Mesendoderm (in vitro differentiated cells): Measurements from ENCODE around the gene GJA9.

ENCODE experiments used
- DNase-seq: peaks from one replicate; pipeline ENCODE4 v3.0.0; 2013
- H2AK5ac ChIP-seq: 2 replicates; pipeline ENCODE4 v1.6.1; 2013; ENCODE audit warnings: low read length, inconsistent platforms
- H2BK120ac ChIP-seq: 2 replicates; pipeline ENCODE4 v1.6.1; 2013; ENCODE audit warnings: low read depth, mild to moderate bottlenecking, low read length, moderate library complexity, mixed read lengths
- H2BK15ac ChIP-seq: replicated peaks from 2 replicates; pipeline ENCODE4 v1.6.1; 2013; ENCODE audit warnings: low read depth, mild to moderate bottlenecking, moderate library complexity
- H2BK5ac ChIP-seq: 2 replicates; pipeline ENCODE4 v1.6.1; 2013; ENCODE audit warnings: low read length, inconsistent platforms
- H3K18ac ChIP-seq: 2 replicates; pipeline ENCODE4 v1.6.1; 2013; ENCODE audit warnings: mild to moderate bottlenecking, low read length, mixed read lengths
- H3K23ac ChIP-seq: one replicate; pipeline ENCODE4 v1.6.1; 2013; ENCODE audit warnings: low read length
- H3K27ac ChIP-seq: 2 replicates; pipeline ENCODE4 v1.5.1; 2013; ENCODE audit warnings: low read depth, mild to moderate bottlenecking, inconsistent platforms, low read length, moderate library complexity
- H3K27me3 ChIP-seq: 2 replicates; pipeline ENCODE4 v1.6.1; 2013; ENCODE audit warnings: low read length, control low read depth, mild to moderate bottlenecking, inconsistent platforms; ENCODE audit not compliant: insufficient read depth, poor library complexity
- H3K36me3 ChIP-seq: 2 replicates; pipeline ENCODE4 v1.6.1; 2013; ENCODE audit warnings: low read length, inconsistent platforms; ENCODE audit not compliant: control insufficient read depth, insufficient read depth
- H3K4ac ChIP-seq: one replicate; pipeline ENCODE4 v1.6.1; 2013; ENCODE audit warnings: low read depth, mild to moderate bottlenecking, low read length, moderate library complexity
- H3K4me1 ChIP-seq: 2 replicates; pipeline ENCODE4 v1.6.1; 2013; ENCODE audit warnings: low read depth, low read length, inconsistent platforms; ENCODE audit not compliant: control insufficient read depth
- H3K4me2 ChIP-seq: 2 replicates; pipeline ENCODE4 v1.6.1; 2013; ENCODE audit warnings: low read length
- H3K4me3 ChIP-seq: 2 replicates; pipeline ENCODE4 v1.5.1; 2013; ENCODE audit warnings: mild to moderate bottlenecking, low read length
- H3K56ac ChIP-seq: one replicate; pipeline ENCODE4 v1.6.1; 2013; ENCODE audit warnings: low read length
- H3K79me1 ChIP-seq: 2 replicates; pipeline ENCODE4 v1.6.1; 2013; ENCODE audit warnings: low read length, inconsistent platforms
- H3K79me2 ChIP-seq: 2 replicates; pipeline ENCODE4 v1.6.1; 2013; ENCODE audit warnings: mild to moderate bottlenecking, low read length; ENCODE audit not compliant: control insufficient read depth, insufficient read depth
- H3K9ac ChIP-seq: 2 replicates; pipeline ENCODE4 v1.6.1; 2013; ENCODE audit warnings: low read length, inconsistent platforms
- H4K5ac ChIP-seq: one replicate; pipeline ENCODE4 v1.6.1; 2013; ENCODE audit warnings: low read length
- H4K8ac ChIP-seq: one replicate; pipeline ENCODE4 v1.6.1; 2013; ENCODE audit warnings: low read depth, mild to moderate bottlenecking, control low read depth, low read length, moderate library complexity
- WGBS: extraction: QIAGEN DNeasy Blood & Tissue Kit; methylation state at CpG from one replicate; pipeline ENCODE4 v1.1.7; 2013; ENCODE audit warnings: low lambda C conversion rate, missing lambda C conversion rate; ENCODE audit not compliant: insufficient coverage; ENCODE audit errors: extremely low coverage; 5-methylcytosine and 5-hydroxymethylcytosine counted together

GJA9 gene

DNA sequence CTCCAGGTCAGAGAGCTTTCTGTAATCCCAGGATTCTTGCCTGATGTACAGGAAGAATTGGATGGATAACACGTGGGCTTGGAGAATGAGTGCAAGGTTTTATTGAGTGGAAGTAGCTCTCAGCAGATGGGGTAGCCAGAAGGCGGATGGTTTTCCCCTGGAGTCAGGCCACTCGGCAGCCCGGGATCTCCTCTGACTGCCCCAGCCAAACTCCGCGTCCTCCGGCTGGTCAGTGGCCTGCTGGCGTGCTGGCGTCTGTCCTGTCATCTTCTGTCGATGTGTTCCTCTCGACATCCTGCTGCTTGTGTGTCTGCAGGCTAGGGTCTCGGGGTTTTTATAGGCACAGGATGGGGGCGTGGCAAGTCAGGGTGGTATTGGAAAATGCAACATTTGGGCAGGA lies 27.4 kb upstream of the GJA9 start:
- Histone ChIP-seq H2AK5ac (no peak overlapping the region), H3K4me2 (no peak overlapping the region), H3K36me3 (no peaks in the 10 kb centered on the region), H3K4ac (no peak overlapping the region), H3K56ac (no peak overlapping the region), H3K23ac (no peak overlapping the region), H4K8ac (no peak overlapping the region), H3K27me3 (no peaks in the 10 kb centered on the region), H2BK120ac (no peak overlapping the region), H3K4me1 (no peaks in the 10 kb centered on the region), H2BK15ac (no peak overlapping the region), H3K79me1 (no peaks in the 10 kb centered on the region), H4K5ac (no peak overlapping the region), H2BK5ac (no peak overlapping the region), H3K18ac (no peak overlapping the region), H3K79me2 (no peaks in the 10 kb centered on the region), H3K27ac (no peak overlapping the region), H3K4me3 (no peak overlapping the region), H3K9ac (no peak overlapping the region)
- DNase-seq: no peak
- WGBS: no CpG with 5 or more reads among the region's 13 CpGs

- Histone ChIP-seq H3K36me3 (no peaks in the 10 kb centered on the region), H3K27me3 (no peaks in the 10 kb centered on the region), H3K4me3 (no peak overlapping the region), H3K79me2 (no peaks in the 10 kb centered on the region), H3K9ac (no peak overlapping the region), H3K23ac (no peak overlapping the region), H3K79me1 (no peaks in the 10 kb centered on the region), H2BK120ac (no peak overlapping the region), H3K56ac (no peak overlapping the region), H3K18ac (no peak overlapping the region), H3K27ac (no peak overlapping the region), H2BK5ac (no peak overlapping the region), H3K4me1 (no peaks in the 10 kb centered on the region), H4K5ac (no peak overlapping the region), H2BK15ac (no peak overlapping the region), H4K8ac (no peak overlapping the region), H3K4me2 (no peak overlapping the region), H2AK5ac (no peak overlapping the region), H3K4ac (no peak overlapping the region)
- no peak for DNase-seq
- WGBS: no CpG with 5 or more reads among the region's 2 CpGs
These were observed 24.6 kb upstream of the GJA9 start for GRCh38 chr1:38905985-38906384.

DNA sequence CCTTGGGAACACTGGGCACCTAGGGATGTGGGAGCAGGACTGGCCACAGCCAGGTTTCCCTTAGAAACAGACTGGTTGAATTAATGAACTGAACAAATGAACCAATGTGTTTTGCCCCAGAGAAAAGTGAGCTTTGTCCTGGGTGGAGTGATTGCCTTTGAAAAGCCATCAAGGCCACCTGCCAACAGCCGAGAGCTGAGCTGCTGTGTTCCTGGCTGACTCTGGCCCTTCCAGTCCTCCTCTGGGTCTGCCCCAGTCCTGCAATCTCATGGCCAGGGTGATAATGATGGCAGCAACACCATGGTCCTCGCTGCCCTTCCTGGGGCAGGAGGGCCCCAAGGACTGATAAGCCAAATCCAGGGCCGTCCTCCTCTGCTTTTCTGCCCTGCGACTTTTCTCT lies 18.2 kb upstream of the GJA9 start:
- H3K4me3 ChIP-seq: no peak overlapping the region
- no peak overlapping the region for H3K23ac ChIP-seq
- no peak overlapping the region for H3K18ac ChIP-seq
- H3K36me3 ChIP-seq: no peaks in the 10 kb centered on the region
- DNase-seq: no peak
- no peaks in the 10 kb centered on the region for H3K79me2 ChIP-seq
- H3K9ac ChIP-seq: no peak overlapping the region
- H2AK5ac ChIP-seq: no peak overlapping the region
- no peak overlapping the region for H3K4me2 ChIP-seq
- no CpG with 5 or more reads among the region's 4 CpGs for WGBS
- H3K4ac ChIP-seq: no peak overlapping the region
- H4K8ac ChIP-seq: no peak overlapping the region
- no peak overlapping the region for H2BK15ac ChIP-seq
- H3K27me3 ChIP-seq: no peaks in the 10 kb centered on the region
- no peaks in the 10 kb centered on the region for H3K79me1 ChIP-seq
- H2BK120ac ChIP-seq: no peak overlapping the region
- no peak overlapping the region for H4K5ac ChIP-seq
- H3K4me1 ChIP-seq: no peaks in the 10 kb centered on the region
- H2BK5ac ChIP-seq: no peak overlapping the region
- H3K56ac ChIP-seq: no peak overlapping the region
- no peak overlapping the region for H3K27ac ChIP-seq

DNA sequence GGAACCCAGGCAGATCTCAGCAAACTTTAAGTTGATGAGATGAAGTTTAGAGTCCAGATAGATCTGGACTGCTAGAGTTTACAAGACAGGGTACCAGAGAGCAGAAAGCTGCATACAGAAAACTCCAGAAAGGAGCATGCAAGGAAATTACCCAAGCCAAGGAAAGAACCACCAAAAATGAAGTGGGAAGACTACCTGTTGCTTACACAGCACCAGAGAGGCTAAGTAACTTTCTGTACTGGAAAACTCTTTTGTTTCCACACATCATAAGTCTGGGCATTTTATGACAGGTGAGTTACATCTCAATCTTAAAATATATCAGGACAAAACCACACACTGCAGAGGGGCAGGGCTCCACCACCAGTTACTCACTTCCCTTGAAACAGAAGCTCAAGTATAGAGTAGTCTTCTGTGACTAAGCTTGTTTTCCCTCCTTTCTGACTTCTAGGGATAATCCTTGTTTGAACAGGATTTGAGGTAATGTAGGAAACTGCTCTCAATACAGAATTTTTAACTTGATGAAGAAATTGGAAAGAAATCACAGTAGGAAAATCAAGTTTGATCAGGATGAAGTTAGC lies 17.4 kb upstream of the GJA9 start:
- no peak overlapping the region for H2AK5ac ChIP-seq
- H3K56ac ChIP-seq: no peak overlapping the region
- no peak overlapping the region for H3K27ac ChIP-seq
- H3K4me2 ChIP-seq: no peak overlapping the region
- no peak overlapping the region for H4K5ac ChIP-seq
- no peak overlapping the region for H2BK120ac ChIP-seq
- no peak overlapping the region for H3K18ac ChIP-seq
- no peak overlapping the region for H3K4ac ChIP-seq
- H3K79me1 ChIP-seq: no peaks in the 10 kb centered on the region
- no peak overlapping the region for H2BK5ac ChIP-seq
- no peak overlapping the region for H2BK15ac ChIP-seq
- no peaks in the 10 kb centered on the region for H3K4me1 ChIP-seq
- H3K79me2 ChIP-seq: no peaks in the 10 kb centered on the region
- H3K9ac ChIP-seq: no peak overlapping the region
- H4K8ac ChIP-seq: no peak overlapping the region
- no peaks in the 10 kb centered on the region for H3K27me3 ChIP-seq
- H3K36me3 ChIP-seq: no peaks in the 10 kb centered on the region
- no peak overlapping the region for H3K23ac ChIP-seq
- no peak overlapping the region for H3K4me3 ChIP-seq
- DNase-seq: no peak

- no peaks in the 10 kb centered on the region for H3K27me3 ChIP-seq
- no peak overlapping the region for H2AK5ac ChIP-seq
- no peak for DNase-seq
- no peak overlapping the region for H4K5ac ChIP-seq
- no peak overlapping the region for H3K23ac ChIP-seq
- no peak overlapping the region for H3K27ac ChIP-seq
- H2BK120ac ChIP-seq: no peak overlapping the region
- no peak overlapping the region for H3K4me2 ChIP-seq
- H3K36me3 ChIP-seq: no peaks in the 10 kb centered on the region
- H3K4me1 ChIP-seq: no peaks in the 10 kb centered on the region
- no peak overlapping the region for H3K9ac ChIP-seq
- no peaks in the 10 kb centered on the region for H3K79me1 ChIP-seq
- H3K4me3 ChIP-seq: no peak overlapping the region
- no peak overlapping the region for H3K18ac ChIP-seq
- H2BK5ac ChIP-seq: no peak overlapping the region
- H3K4ac ChIP-seq: no peak overlapping the region
- no peak overlapping the region for H4K8ac ChIP-seq
- no peak overlapping the region for H3K56ac ChIP-seq
- H2BK15ac ChIP-seq: no peak overlapping the region
- no CpG with 5 or more reads among the region's 2 CpGs for WGBS
- no peaks in the 10 kb centered on the region for H3K79me2 ChIP-seq
These were observed 14.8 kb upstream of the GJA9 start for GRCh38 chr1:38896169-38896568.

DNA sequence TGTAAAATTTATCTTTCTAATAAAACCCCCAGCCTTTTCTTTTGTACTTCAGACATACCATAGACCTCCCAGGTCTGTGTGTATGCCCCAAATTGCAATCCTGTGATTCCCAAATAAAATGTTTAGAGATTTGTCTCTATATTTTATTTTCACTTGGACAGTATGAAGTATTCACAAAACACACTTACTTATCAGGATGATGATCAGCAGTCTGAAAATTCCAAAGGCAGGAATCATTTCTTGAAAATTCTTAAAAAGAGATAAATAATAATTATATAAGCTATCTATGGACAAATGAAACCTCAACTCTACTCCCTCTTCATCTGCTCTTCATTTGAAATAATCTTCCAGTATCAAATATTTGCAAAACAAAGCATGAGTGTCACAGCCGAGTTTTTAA lies 11.6 kb upstream of the GJA9 start:
- Histone ChIP-seq H3K9ac (no peak overlapping the region), H2BK15ac (no peak overlapping the region), H2BK120ac (no peak overlapping the region), H3K27me3 (no peaks in the 10 kb centered on the region), H3K4me2 (no peak overlapping the region), H3K4me3 (no peak overlapping the region), H4K8ac (no peak overlapping the region), H3K79me1 (no peaks in the 10 kb centered on the region), H3K23ac (no peak overlapping the region), H3K18ac (no peak overlapping the region), H3K56ac (no peak overlapping the region), H2AK5ac (no peak overlapping the region), H4K5ac (no peak overlapping the region), H3K27ac (no peak overlapping the region), H2BK5ac (no peak overlapping the region), H3K79me2 (no peaks in the 10 kb centered on the region), H3K4ac (no peak overlapping the region), H3K4me1 (no peaks in the 10 kb centered on the region), H3K36me3 (no peaks in the 10 kb centered on the region)
- no CpG with 5 or more reads among the region's 1 CpG for WGBS
- no peak for DNase-seq
